SJCRH30 (cell line): ENCODE results near the gene JARID2. TPM values are rescaled to one million over a fixed set of nuclear protein-coding genes. Genes with fewer than 3 reads are reported as not detected.

Experiments
- DNase-seq, 2 experiments: peaks; one replicate each; pipeline ENCODE4 v3.0.0-alpha.2; 2015 to 2020
- H3K27ac ChIP-seq: fragments of 250-450 bp; sonication (Bioruptor Pico); 2 replicates; pipeline ENCODE4 v1.5.1; 2020; ENCODE audit warnings: mild to moderate bottlenecking, moderate library complexity
- H3K27me3 ChIP-seq: fragments of 250-450 bp; sonication (Bioruptor Pico); 2 replicates; pipeline ENCODE4 v1.5.1; 2020; ENCODE audit warnings: mild to moderate bottlenecking, moderate library complexity
- H3K36me3 ChIP-seq: fragments of 250-450 bp; sonication (Bioruptor Pico); 2 replicates; pipeline ENCODE4 v1.5.1; 2020; ENCODE audit warnings: mild to moderate bottlenecking, moderate library complexity
- H3K4me1 ChIP-seq: fragments of 250-450 bp; sonication (Bioruptor Pico); 2 replicates; pipeline ENCODE4 v1.5.1; 2020; ENCODE audit warnings: mild to moderate bottlenecking, moderate library complexity
- H3K4me3 ChIP-seq: fragments of 250-450 bp; sonication (Bioruptor Pico); 2 replicates; pipeline ENCODE4 v1.5.1; 2020; ENCODE audit warnings: mild to moderate bottlenecking, moderate library complexity
- H3K9me3 ChIP-seq: fragments of 250-450 bp; sonication (Bioruptor Pico); replicated peaks from 2 replicates; pipeline ENCODE4 v1.5.1; 2020; ENCODE audit warnings: mild to moderate bottlenecking, moderate library complexity
- total RNA-seq: library from RNA; depleted of rRNA; stranded (reverse); fragments of >200 nt; shearing (Covaris generic); gene quantifications from 2 replicates; pipeline ENCODE4 v1.2.3, GENCODE V29; 2014

Gene JARID2
- total RNA-seq, 1 experiment from 2014 or later: 18.5 TPM

- Histone ChIP-seq H3K4me3 (no peak overlapping the region), H3K27me3 (no peaks in the 10 kb centered on the region), H3K9me3 (no peaks in the 10 kb centered on the region), H3K36me3 (0 out of 2 replicates have a peak, but pooled peaks cover 3% of the 10 kb centered on the region), H3K4me1 (no peaks in the 10 kb centered on the region), H3K27ac (no peak overlapping the region)
- DNase-seq: no peak
Measured at GRCh38 chr6:15242937-15243614, 2.8 kb upstream of the JARID2 start.

GRCh38 chr6:15243910-15244619, 1.8 kb upstream of the JARID2 start:
- Histone ChIP-seq H3K4me3 (peak overlapping the region; percentile 77), H3K36me3 (0 out of 2 replicates have a peak, but pooled peaks cover 3% of the 10 kb centered on the region), H3K27ac (peak overlapping the region; percentile 84)

GRCh38 chr6:15244620-15245360, 1.1 kb upstream of the JARID2 start:
- Histone ChIP-seq H3K4me1 (peaks cover 3% of the 10 kb centered on the region), H3K27me3 (no peaks in the 10 kb centered on the region), H3K9me3 (no peaks in the 10 kb centered on the region), H3K36me3 (0 out of 2 replicates have a peak, but pooled peaks cover 3% of the 10 kb centered on the region), H3K27ac (peak overlapping the region; percentile 84), H3K4me3 (peak overlapping the region; percentile 77)
- DNase-seq: peak; percentile 81 to 84

More at GRCh38 chr6:15243910-15244619, 1.8 kb upstream of the JARID2 start:
- no peak for DNase-seq
- H3K9me3 ChIP-seq: no peaks in the 10 kb centered on the region
- H3K4me1 ChIP-seq: no peaks in the 10 kb centered on the region
- H3K27me3 ChIP-seq: no peaks in the 10 kb centered on the region

GRCh38 chr6:15246217-15246665, 372 bp downstream of the JARID2 start:
- Histone ChIP-seq H3K4me1 (peaks cover 5% of the 10 kb centered on the region), H3K4me3 (peak overlapping the region; percentile 77), H3K36me3 (0 out of 2 replicates have a peak, but pooled peaks cover 3% of the 10 kb centered on the region), H3K27me3 (no peaks in the 10 kb centered on the region), H3K27ac (peak overlapping the region; percentile 84), H3K9me3 (no peaks in the 10 kb centered on the region)
- DNase-seq: no peak

- Histone ChIP-seq H3K36me3 (0 out of 2 replicates have a peak, but pooled peaks cover 3% of the 10 kb centered on the region), H3K27ac (peak overlapping the region; percentile 84), H3K4me1 (peaks cover 5% of the 10 kb centered on the region), H3K9me3 (no peaks in the 10 kb centered on the region), H3K4me3 (peak overlapping the region; percentile 77), H3K27me3 (no peaks in the 10 kb centered on the region)
- DNase-seq: peak in 1 of 2 experiments; percentile 21
Measured at GRCh38 chr6:15246666-15247499, 1.0 kb downstream of the JARID2 start.

GRCh38 chr6:15247500-15248450, 1.9 kb downstream of the JARID2 start:
- H3K4me1 ChIP-seq: peaks cover 5% of the 10 kb centered on the region
- peak; percentile 47 to 60 for DNase-seq
- H3K36me3 ChIP-seq: 0 out of 2 replicates have a peak, but pooled peaks cover 3% of the 10 kb centered on the region
- H3K9me3 ChIP-seq: no peaks in the 10 kb centered on the region
- peak overlapping the region; percentile 84 for H3K27ac ChIP-seq
- peak overlapping the region; percentile 77 for H3K4me3 ChIP-seq
- H3K27me3 ChIP-seq: no peaks in the 10 kb centered on the region

- Histone ChIP-seq H3K36me3 (0 out of 2 replicates have a peak, but pooled peaks cover 3% of the 10 kb centered on the region), H3K9me3 (no peaks in the 10 kb centered on the region), H3K4me1 (peaks cover 5% of the 10 kb centered on the region), H3K27ac (peak overlapping the region; percentile 51), H3K4me3 (peak overlapping the region; percentile 77), H3K27me3 (no peaks in the 10 kb centered on the region)
- peak; percentile 89 to 92 for DNase-seq
Measured at GRCh38 chr6:15248451-15249370, 2.8 kb downstream of the JARID2 start.

- Histone ChIP-seq H3K27me3 (no peaks in the 10 kb centered on the region), H3K36me3 (0 out of 2 replicates have a peak, but pooled peaks cover 3% of the 10 kb centered on the region), H3K27ac (peak overlapping the region; percentile 51), H3K9me3 (no peaks in the 10 kb centered on the region), H3K4me3 (peak overlapping the region; percentile 77), H3K4me1 (peaks cover 5% of the 10 kb centered on the region)
- DNase-seq: no peak
Measured at GRCh38 chr6:15249371-15250019, 3.6 kb downstream of the JARID2 start.

GRCh38 chr6:15250187-15251168, 4.6 kb downstream of the JARID2 start:
- Histone ChIP-seq H3K36me3 (0 out of 2 replicates have a peak, but pooled peaks cover 3% of the 10 kb centered on the region), H3K9me3 (no peaks in the 10 kb centered on the region), H3K4me3 (no peak overlapping the region; the same call in 1 of the 2 replicates), H3K4me1 (peaks cover 11% of the 10 kb centered on the region), H3K27ac (no peak overlapping the region), H3K27me3 (no peaks in the 10 kb centered on the region)
- DNase-seq: no peak

GRCh38 chr6:15252195-15252594, 6.3 kb downstream of the JARID2 start:
- H3K4me3 ChIP-seq: no peak overlapping the region
- H3K36me3 ChIP-seq: no peaks in the 10 kb centered on the region
- peaks cover 28% of the 10 kb centered on the region for H3K4me1 ChIP-seq
- no peak overlapping the region for H3K27ac ChIP-seq
- DNase-seq: no peak
- H3K9me3 ChIP-seq: no peaks in the 10 kb centered on the region
- no peaks in the 10 kb centered on the region for H3K27me3 ChIP-seq
